H1 (cell line): ENCODE data around the gene SPINDOC. TPM values are rescaled to one million over a fixed set of nuclear protein-coding genes. Genes with fewer than 3 reads are reported as not detected.

Experiments
- CTCF ChIA-PET: fragments of 300-600 bp; sonication (Branson Sonifier 250); formaldehyde crosslinking; loops from one replicate; lab custom pipeline; 2021; ENCODE audit not compliant: partially characterized antibody; lab: Charles Lee
- POLR2A ChIA-PET: fragments of 300-600 bp; sonication (Branson Sonifier 250); formaldehyde crosslinking; loops from one replicate; lab custom pipeline; 2021; ENCODE audit warnings: inconsistent platforms; ENCODE audit not compliant: partially characterized antibody; lab: Charles Lee
- DNase-seq, 2 experiments: peaks; one replicate each; pipeline versions ENCODE4 v3.0.0 to v3.0.0-alpha.2; 2010 to 2022; ENCODE audit warnings: low spot score in 2 of 2, low read depth in 1 of 2, mixed read lengths in 1 of 2
- FAIRE-seq: peaks from 2 replicates; lab custom pipeline; 2011; peaks lifted over from hg19 to GRCh38; lab: Jason Lieb, UNC
- H2AFZ ChIP-seq: 2 replicates; pipeline ENCODE4 v1.8.1; 2012; ENCODE audit warnings: low read length, inconsistent platforms
- H2AK5ac ChIP-seq: 2 replicates; pipeline ENCODE4 v1.6.1; 2013; ENCODE audit warnings: low read depth, low read length
- H2BK120ac ChIP-seq: replicated peaks from 2 replicates; pipeline ENCODE3; 2013; ENCODE audit warnings: low read depth, low read length, inconsistent platforms
- H2BK12ac ChIP-seq: 2 replicates; pipeline ENCODE4 v1.6.1; 2013; ENCODE audit warnings: low read depth, low read length
- H2BK15ac ChIP-seq: 2 replicates; pipeline ENCODE4 v1.6.1; 2013; ENCODE audit warnings: low read length
- H2BK20ac ChIP-seq: 2 replicates; pipeline ENCODE4 v1.6.1; 2013; ENCODE audit warnings: low read length
- H2BK5ac ChIP-seq: 2 replicates; pipeline ENCODE4 v1.6.1; 2013; ENCODE audit warnings: low read depth, low read length
- H3K14ac ChIP-seq: 2 replicates; pipeline ENCODE4 v1.6.1; 2013; ENCODE audit warnings: inconsistent platforms; ENCODE audit not compliant: insufficient read length
- H3K18ac ChIP-seq: 2 replicates; pipeline ENCODE4 v1.6.1; 2013; ENCODE audit warnings: low read length; ENCODE audit errors: extremely low read depth
- H3K23ac ChIP-seq: 2 replicates; pipeline ENCODE4 v1.6.1; 2013; ENCODE audit warnings: inconsistent platforms; ENCODE audit not compliant: insufficient read length
- H3K23me2 ChIP-seq: 2 replicates; pipeline ENCODE4 v1.6.1; 2013; ENCODE audit warnings: low read depth, low read length
- H3K27ac ChIP-seq: 2 replicates; pipeline ENCODE4 v1.6.1; 2011; ENCODE audit warnings: low read depth, low read length, inconsistent platforms
- H3K27me3 ChIP-seq, 4 experiments: replicated peaks in 1 of 4; 1 replicate in 1 of 4; 2 replicates in 3 of 4; pipeline versions ENCODE4 v1.6.1 to v1.8.1; 2011 to 2013; ENCODE audit warnings: low read length in 3 of 4, mild to moderate bottlenecking in 3 of 4, inconsistent platforms in 2 of 4, mixed read lengths in 2 of 4, moderate library complexity in 1 of 4; ENCODE audit not compliant: control insufficient read depth in 3 of 4, insufficient read depth in 3 of 4; ENCODE audit errors: extremely low read depth in 1 of 4
- H3K36me3 ChIP-seq, 4 experiments: 2 replicates each; pipeline versions ENCODE4 v1.6.1 to v1.8.1; 2011 to 2013; ENCODE audit warnings: mild to moderate bottlenecking in 4 of 4, low read length in 3 of 4, moderate library complexity in 2 of 4, control low read depth in 1 of 4, inconsistent platforms in 1 of 4; ENCODE audit not compliant: insufficient read depth in 4 of 4, control insufficient read depth in 2 of 4
- H3K4ac ChIP-seq: replicated peaks from 2 replicates; pipeline ENCODE3; 2013; ENCODE audit warnings: low read length, low read depth, mixed read lengths, inconsistent platforms; ENCODE audit not compliant: insufficient read length
- H3K4me1 ChIP-seq, 4 experiments: replicated peaks in 1 of 4; 1 replicate in 1 of 4; 2 replicates in 3 of 4; pipeline versions ENCODE4 v1.6.1 to v1.8.1; 2011 to 2013; ENCODE audit warnings: low read length in 3 of 4, inconsistent platforms in 2 of 4, mixed read lengths in 1 of 4; ENCODE audit not compliant: insufficient read depth in 4 of 4, control insufficient read depth in 3 of 4
- H3K4me2 ChIP-seq, 2 experiments: 2 replicates each; pipeline versions ENCODE4 v1.6.1 to v1.8.1; 2011 to 2013; ENCODE audit warnings: low read depth in 2 of 2, low read length in 2 of 2, control low read depth in 1 of 2, inconsistent platforms in 1 of 2, mild to moderate bottlenecking in 1 of 2; ENCODE audit not compliant: insufficient read depth in 1 of 2
- H3K4me3 ChIP-seq, 4 experiments: fragments of 200-600, 300-600 bp in 1 of 4; sonication (generic), shearing (Covaris generic), sonication (Bioruptor Twin) in 1 of 4; 2 replicates each; pipeline versions ENCODE4 v1.5.1 to v1.8.1; 2011 to 2016; ENCODE audit warnings: low read length in 4 of 4, low read depth in 3 of 4, control low read depth in 2 of 4, inconsistent platforms in 2 of 4, mild to moderate bottlenecking in 2 of 4, mixed read lengths in 1 of 4, moderate library complexity in 1 of 4; ENCODE audit not compliant: insufficient read depth in 2 of 4; ENCODE audit errors: extremely low read depth in 1 of 4
- H3K56ac ChIP-seq: replicated peaks from 2 replicates; pipeline ENCODE3; 2013; ENCODE audit warnings: low read depth, mild to moderate bottlenecking, mixed read lengths, low read length, inconsistent platforms; ENCODE audit not compliant: insufficient read length
- H3K79me1 ChIP-seq: 2 replicates; pipeline ENCODE4 v1.6.1; 2013; ENCODE audit warnings: low read depth, low read length, control low read depth
- H3K79me2 ChIP-seq, 2 experiments: 2 replicates each; pipeline versions ENCODE4 v1.6.1 to v1.8.1; 2012 to 2013; ENCODE audit warnings: low read length in 2 of 2, mild to moderate bottlenecking in 2 of 2, inconsistent platforms in 1 of 2; ENCODE audit not compliant: insufficient read depth in 2 of 2, control insufficient read depth in 1 of 2
- H3K9ac ChIP-seq, 4 experiments: replicated peaks in 1 of 4; 1 replicate in 1 of 4; 2 replicates in 3 of 4; pipeline versions ENCODE4 v1.6.1 to v1.8.1; 2011 to 2013; ENCODE audit warnings: low read depth in 3 of 4, low read length in 3 of 4, control low read depth in 2 of 4, mild to moderate bottlenecking in 2 of 4, moderate library complexity in 2 of 4, inconsistent platforms in 1 of 4; ENCODE audit errors: extremely low read depth in 1 of 4
- H3K9me3 ChIP-seq, 2 experiments: 2 replicates each; pipeline versions ENCODE4 v1.6.1 to v1.8.1; 2012 to 2013; ENCODE audit warnings: mild to moderate bottlenecking in 2 of 2, moderate library complexity in 2 of 2, control low read depth in 1 of 2, inconsistent platforms in 1 of 2, low read depth in 1 of 2, low read length in 1 of 2, mixed read lengths in 1 of 2; ENCODE audit not compliant: insufficient read depth in 2 of 2
- H4K20me1 ChIP-seq, 2 experiments: replicated peaks in 1 of 2; 2 replicates each; pipeline versions ENCODE3 to v1.8.1; 2011 to 2013; ENCODE audit warnings: inconsistent platforms in 2 of 2, low read length in 2 of 2, mild to moderate bottlenecking in 1 of 2; ENCODE audit not compliant: insufficient read depth in 2 of 2, control insufficient read depth in 1 of 2
- H4K5ac ChIP-seq: 2 replicates; pipeline ENCODE4 v1.6.1; 2013; ENCODE audit warnings: low read length, low read depth, mixed read lengths, inconsistent platforms; ENCODE audit not compliant: insufficient read length
- H4K8ac ChIP-seq: 2 replicates; pipeline ENCODE4 v1.8.0; 2013; ENCODE audit warnings: mild to moderate bottlenecking, moderate library complexity, low read length, inconsistent platforms; ENCODE audit not compliant: insufficient read depth; ENCODE audit errors: extremely low read depth
- H4K91ac ChIP-seq: replicated peaks from 2 replicates; pipeline ENCODE3; 2013; ENCODE audit warnings: low read length, mixed read lengths, inconsistent platforms; ENCODE audit not compliant: insufficient read length
- CHD1 ChIP-seq: IDR thresholded peaks from 2 replicates; pipeline ENCODE4 v1.6.1; 2012; ENCODE audit warnings: low read depth, low read length, improper control_type of control experiment
- YY1 ChIP-seq: IDR thresholded peaks from 2 replicates; pipeline ENCODE4 v1.6.1; 2011; ENCODE audit warnings: low read depth, mild to moderate bottlenecking, low read length
- WGBS, 2 experiments: shearing (Covaris generic) in 1 of 2; methylation state at CpG; one replicate each; pipeline versions ENCODE4 v1.1.6 to v1.1.7; 2013 to 2015; ENCODE audit warnings: low lambda C conversion rate in 2 of 2, mixed read lengths in 2 of 2, inconsistent platforms in 1 of 2, low coverage in 1 of 2, missing lambda C conversion rate in 1 of 2; ENCODE audit not compliant: insufficient replicate concordance in 2 of 2, insufficient coverage in 1 of 2, insufficient read length in 1 of 2; ENCODE audit errors: extremely low coverage in 1 of 2, missing lambda C conversion rate in 1 of 2; 5-methylcytosine and 5-hydroxymethylcytosine counted together
- polyA plus RNA-seq, 7 experiments: library from polyadenylated mRNA; depleted of rRNA in 3 of 7; stranded (reverse) in 5 of 7; unstranded in 2 of 7; fragments of >200 nt in 5 of 7; fragments of 200-250 nt in 2 of 7; gene quantifications; 1 replicate in 5 of 7; 2 replicates in 1 of 7; 4 replicates in 1 of 7; pipeline versions ENCODE4 v1.2.1 to v1.2.3, GENCODE V29; 2011 to 2013; ENCODE audit warnings: missing spikeins in 2 of 7, mixed read lengths in 2 of 7
- total RNA-seq: library from RNA; stranded (reverse); fragmentation: NEBNext Ultra II Directional; extraction: Animal tissue kit (Norgen Biotek cat#: 25700); gene quantifications from 2 replicates; pipeline ENCODE4 v1.2.1, GENCODE V29; 2021

SPINDOC gene
- total and polyA plus RNA-seq, 2 of the 8 experiments (the other 6 are each of a cell fraction or from before 2014, with no cell fraction given): 78.7 to 99.7 TPM

DNA sequence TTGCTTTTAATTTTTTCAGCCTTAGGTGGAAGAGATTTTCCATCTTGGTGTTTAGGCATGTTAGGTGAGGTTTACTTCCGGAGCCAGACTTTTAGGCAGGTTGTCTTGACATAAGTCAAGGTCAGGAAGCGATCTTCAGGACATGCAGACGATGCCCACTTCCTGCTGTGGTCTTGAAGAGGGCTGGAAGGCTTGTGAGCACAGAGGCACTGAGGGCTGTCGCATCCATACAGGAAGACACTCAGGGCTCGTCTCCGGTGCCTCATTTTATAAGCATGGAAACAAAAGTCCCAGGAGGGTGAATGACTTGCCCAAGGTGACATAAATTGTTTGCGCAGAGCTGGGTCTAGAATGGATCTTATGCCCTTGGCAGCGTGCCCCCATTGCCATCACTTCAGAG, 56.4 kb downstream of the SPINDOC start:
- no peak overlapping the region for H3K4me3 ChIP-seq
- FAIRE-seq (no peak), DNase-seq (no peak)
- no peaks in the 10 kb centered on the region for H3K27me3 ChIP-seq
- no peak overlapping the region for H2BK20ac ChIP-seq
- no peak overlapping the region for H2BK120ac ChIP-seq
- no peaks in the 10 kb centered on the region for H3K23me2 ChIP-seq
- TF ChIP-seq CHD1: no peak
- TF ChIP-seq YY1: no peak
- no peaks in the 10 kb centered on the region for H3K36me3 ChIP-seq
- H3K4me1 ChIP-seq: peaks cover 4 to 25% (median 8%) of the 10 kb centered on the region in 4 experiments
- H3K18ac ChIP-seq: 0 out of 2 replicates have a peak overlapping the region, but pooled peaks have one; percentile 24
- no peak overlapping the region for H3K4me2 ChIP-seq
- 0 out of 2 replicates have a peak overlapping the region, but pooled peaks have one; percentile 30 for H2BK5ac ChIP-seq
- ChIA-PET CTCF (interaction anchor here (1.5 to 2.4 kb wide), 4 partner anchors 25 to 40 kb away, joined by 4 to 33 read pairs (median 8); partner anchors contain the start of gene MARK2), POLR2A (interaction anchor here (1.1 to 1.4 kb wide), 3 partner anchors 9 to 40 kb away, joined by 3 to 4 read pairs (median 4); no protein-coding TSS in a partner anchor)
- H4K91ac ChIP-seq: no peak overlapping the region
- H3K9ac ChIP-seq: no peak overlapping the region
- peaks cover 10% of the 10 kb centered on the region for H3K79me1 ChIP-seq
- H4K8ac ChIP-seq: no peak overlapping the region
- H4K5ac ChIP-seq: no peak overlapping the region
- no peak overlapping the region for H3K14ac ChIP-seq
- no peak overlapping the region for H2AK5ac ChIP-seq
- H2BK12ac ChIP-seq: no peak overlapping the region
- H3K4ac ChIP-seq: no peak overlapping the region
- no peak overlapping the region for H3K23ac ChIP-seq
- H3K56ac ChIP-seq: no peak overlapping the region
- no peak overlapping the region for H3K27ac ChIP-seq
- 90% methylated on average over 8 of the region's 8 CpGs; no CpG with 5 or more reads in 1 of the 2 experiments for WGBS, 2 experiments
- no peak overlapping the region for H2BK15ac ChIP-seq
- peaks cover 16 to 44% of the 10 kb centered on the region in 2 experiments for H4K20me1 ChIP-seq
- peaks cover 9 to 93% of the 10 kb centered on the region in 2 experiments; a peak in 3 of 4 replicates for H3K79me2 ChIP-seq
- H3K9me3 ChIP-seq: no peaks in the 10 kb centered on the region
- no peak overlapping the region for H2AFZ ChIP-seq
